Measurements from ENCODE around the gene TMEM123. TPM values are rescaled to one million over a fixed set of nuclear protein-coding genes. Genes with fewer than 3 reads are reported as not detected.
A peak's percentile ranks its signal among the peaks of the same experiment; 100 is the strongest.

TMEM123 gene
- total RNA-seq, 1 donor from 2014 or later: 117 TPM

DNA sequence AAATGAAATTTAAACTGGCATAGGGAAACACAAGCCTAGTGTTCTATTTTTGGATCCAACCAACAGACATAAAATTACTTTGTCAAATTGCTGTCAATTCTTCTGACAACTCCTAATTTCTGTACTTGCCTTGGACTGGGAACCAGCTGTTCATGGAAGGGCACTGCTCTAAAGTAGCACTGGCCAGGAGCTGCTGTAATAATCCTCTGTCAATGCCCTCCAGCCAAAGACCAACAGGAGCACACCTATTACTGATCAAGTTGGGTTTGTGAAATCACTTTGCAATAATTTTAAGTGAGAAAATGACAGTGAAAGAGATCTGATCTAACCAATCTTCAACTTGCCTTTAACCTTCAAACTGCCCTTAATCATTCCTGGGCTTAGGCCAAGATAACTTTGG lies 18.9 kb upstream of the TMEM123 start:
- DNase-seq: no peak

DNA sequence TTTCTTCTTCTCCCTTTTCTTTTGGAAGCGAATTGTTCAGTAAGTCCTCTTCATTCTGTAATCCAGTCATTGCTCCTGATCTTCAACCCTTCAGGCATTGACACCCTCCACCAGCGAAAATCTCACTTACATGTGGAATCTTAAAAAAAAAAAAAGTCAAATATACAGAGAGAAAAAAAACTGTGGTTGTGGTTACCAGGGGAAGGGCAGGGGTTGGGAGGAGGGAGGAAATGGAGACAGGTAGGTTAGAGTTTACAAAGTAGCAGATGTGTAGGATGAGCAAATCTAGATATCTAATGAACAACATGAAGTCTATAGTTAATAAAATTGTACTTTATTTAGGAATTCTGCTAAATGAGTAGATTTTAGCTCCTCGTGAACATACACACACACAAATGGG lies 17.7 kb upstream of the TMEM123 start:
- DNase-seq: no peak

DNA sequence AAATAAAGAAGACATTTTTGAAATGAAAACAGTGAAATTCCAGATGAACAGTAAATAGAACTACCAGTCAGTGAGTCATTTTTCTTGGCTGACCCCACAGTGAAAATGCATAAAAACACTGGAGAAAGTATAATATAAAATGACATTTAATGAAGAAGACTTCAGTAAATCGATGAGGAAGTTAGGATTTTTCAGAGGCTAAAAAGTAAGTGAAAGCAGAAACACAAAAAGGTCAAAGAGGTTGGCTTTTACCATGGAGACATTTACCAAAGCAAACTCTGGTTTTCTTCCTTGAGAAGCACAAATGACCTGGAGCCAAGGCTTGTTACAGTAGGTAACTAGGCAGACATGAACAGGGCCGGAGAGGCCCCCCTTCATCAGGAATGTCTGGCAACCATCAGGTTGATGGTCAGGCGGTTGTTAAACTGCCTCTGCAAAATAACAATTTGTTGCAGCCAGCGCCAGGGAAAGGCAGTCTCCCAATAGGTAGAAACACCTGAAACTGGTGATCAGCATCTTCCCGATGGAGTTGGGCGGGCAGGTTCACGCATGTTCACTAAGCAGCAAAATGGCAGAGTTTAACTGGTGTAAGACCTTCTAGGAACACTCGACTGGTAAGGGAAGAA lies 16.7 kb upstream of the TMEM123 start:
- DNase-seq: no peak

DNA sequence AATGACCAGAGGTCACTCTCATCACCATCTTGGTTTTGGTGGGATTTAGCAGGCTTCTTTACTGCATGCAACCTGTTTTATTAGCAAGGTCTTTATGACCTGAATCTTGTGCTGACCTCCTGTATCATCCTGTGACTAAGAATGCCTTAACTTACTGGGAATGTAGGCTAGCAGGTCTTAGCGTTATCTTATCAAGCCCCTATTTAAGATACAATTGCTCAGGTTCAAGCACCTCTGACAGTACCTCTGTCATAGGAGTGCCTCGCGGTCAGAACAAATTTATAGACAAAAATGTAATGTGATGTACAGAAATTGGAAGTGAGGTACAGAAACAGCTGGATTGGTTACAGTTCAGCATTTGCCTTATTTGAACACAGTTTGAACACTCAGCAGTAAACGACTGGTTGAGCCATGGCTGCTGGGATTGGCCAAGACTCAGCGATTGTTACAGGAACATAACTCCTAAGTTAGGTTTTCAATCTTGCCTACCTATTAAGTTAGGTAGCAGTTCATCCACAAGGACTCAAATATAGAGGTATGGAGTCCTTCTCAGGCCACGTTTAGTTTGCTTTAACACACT lies 16.1 kb upstream of the TMEM123 start:
- DNase-seq: no peak

DNA sequence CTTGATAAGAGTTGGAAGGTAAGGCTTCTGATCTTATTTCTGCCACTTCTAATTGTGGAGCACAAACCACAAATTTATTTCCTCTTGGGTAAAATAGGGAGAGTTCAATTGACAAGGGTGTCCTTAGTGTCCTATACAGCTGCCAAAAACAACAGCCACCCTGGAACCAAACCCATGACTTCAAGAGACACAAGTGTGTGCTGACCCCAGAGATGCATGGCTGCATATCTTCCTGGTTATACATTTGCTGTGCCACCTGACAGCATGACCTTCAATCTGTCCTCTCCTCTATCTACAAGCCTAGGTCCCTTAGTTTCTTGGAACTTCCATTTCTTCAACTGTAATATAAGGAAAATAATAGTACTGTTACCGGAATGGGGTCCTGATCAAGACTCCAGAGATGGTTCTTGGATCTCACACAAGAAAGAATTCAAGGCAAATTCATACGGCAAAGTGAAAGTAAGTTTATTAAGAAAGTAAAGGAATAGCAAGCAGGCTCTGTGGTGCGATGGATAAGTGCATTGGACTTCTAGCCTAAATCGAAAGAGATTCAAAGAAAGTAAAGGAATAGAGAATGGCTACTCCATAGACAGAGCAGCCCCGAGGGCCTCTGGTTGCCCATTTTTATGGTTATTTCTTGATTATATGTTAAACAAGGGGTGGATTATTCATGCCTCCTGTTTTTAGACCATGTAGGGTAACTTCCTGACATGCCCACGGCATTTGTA lies 15.5 kb upstream of the TMEM123 start:
- DNase-seq: no peak

DNA sequence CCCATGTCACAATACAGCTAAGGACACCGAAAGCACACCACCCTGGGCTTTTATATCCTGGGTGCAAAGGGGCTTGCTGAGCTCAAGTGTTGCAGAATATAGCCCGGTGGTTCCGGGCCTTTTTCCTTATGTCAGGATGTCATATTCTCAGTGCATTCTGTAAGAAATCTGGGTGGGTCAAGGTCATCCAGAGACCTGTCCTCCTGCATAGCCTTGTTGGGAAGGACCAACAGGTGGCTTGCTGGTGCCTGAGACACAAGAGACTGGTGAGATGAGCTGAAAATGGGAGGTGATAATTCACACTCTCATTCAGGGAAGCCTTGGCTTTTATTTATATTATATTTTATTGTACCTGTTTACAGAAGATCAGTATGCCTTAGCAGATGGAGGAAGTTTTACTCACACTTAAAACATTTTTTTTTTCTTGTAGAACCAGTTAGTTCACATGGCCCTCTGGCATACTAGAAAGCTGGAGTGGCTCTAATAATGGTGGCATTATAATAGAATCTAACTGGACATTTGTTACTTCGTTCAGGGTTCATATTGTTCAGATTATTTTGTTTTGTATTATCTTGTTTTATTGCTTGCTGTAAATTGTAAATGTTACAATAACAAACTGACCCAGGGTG lies 14.6 kb upstream of the TMEM123 start:
- DNase-seq: no peak

DNA sequence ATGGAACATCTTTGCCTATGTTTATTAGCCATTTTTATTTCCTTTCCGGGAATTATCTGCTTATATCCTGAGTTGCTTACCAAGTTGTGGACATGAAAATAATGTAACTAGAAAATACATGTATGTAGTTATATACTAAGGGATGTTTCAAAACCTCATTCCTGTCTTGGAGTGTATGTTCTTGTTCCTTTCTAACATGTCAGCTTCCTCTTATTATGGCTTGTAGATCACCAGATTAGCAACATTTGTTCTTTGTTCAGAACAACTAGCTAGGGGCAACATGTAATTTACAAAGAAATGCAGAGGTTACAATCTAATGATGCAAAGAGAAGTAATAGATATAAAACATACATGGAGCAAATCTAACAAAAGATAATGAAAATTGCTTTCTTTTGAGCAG lies 13.1 kb upstream of the TMEM123 start:
- no peak for DNase-seq

DNA sequence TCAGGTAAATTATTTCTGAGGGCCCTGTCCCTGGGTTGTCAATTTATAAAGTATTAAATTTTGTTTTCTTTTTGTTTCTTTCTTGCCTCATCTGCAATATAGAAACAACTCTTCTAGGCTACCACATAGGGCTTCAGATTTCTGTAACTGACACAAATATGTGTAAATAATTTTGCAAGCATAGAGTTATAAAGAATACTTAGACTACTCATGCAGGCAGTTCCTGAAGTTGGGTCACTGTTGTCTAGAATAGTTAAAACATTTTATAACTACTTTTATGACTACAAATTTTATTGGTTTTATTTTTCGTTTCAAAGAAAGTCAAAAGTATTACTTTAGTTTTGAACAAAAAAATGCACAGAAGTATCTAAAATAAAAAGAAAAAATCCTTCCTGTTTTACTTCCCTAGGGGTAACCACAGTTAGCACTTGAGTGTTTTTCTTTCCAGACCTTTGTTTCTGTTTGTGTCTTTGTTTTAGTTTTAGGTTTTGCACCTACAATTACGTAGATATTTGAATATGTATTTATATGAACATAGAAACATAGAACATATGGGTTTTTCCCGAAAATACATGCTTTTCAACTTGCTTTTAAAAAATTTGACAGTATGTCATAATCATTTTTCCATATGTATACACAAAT lies 12.4 kb upstream of the TMEM123 start:
- DNase-seq: no peak

DNA sequence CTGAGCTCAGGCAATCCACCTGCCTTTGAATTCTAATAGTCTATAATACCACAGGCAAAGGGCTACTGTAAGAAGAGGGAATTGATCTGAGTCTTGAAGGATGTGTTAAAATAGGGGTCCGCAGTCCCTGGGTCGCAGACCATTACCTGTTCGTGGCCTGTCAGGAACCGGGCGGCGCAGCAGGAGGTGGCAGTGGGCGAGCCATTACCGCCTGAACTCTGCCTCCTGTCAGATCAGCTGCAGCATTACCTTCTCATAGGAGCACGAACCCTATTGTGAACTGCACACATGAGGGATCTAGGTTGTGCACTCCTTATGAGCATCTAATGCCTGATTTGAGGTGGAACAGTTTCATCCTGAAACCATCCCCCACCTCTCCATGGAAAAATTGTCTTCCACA lies 11.5 kb upstream of the TMEM123 start:
- no peak for DNase-seq

DNA sequence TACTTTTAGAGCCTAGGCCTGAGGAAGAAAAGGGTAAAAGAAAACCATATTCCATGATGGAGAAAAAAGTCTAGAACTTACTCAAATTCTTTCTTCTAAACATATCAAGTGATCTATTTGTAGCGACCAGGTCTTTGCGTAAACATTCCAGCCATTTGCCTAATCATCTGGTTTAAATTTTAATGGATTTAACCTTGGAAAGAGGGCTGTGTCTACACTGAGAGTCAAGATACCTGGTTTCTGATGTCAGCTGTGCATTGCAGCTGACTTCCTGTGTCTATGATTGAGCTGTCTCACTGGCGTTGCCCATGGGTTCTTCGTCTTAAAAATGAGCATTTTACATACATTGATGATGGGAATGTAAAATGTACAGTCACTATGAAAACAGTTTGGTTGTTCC lies 10.0 kb upstream of the TMEM123 start:
- no peak for DNase-seq

DNA sequence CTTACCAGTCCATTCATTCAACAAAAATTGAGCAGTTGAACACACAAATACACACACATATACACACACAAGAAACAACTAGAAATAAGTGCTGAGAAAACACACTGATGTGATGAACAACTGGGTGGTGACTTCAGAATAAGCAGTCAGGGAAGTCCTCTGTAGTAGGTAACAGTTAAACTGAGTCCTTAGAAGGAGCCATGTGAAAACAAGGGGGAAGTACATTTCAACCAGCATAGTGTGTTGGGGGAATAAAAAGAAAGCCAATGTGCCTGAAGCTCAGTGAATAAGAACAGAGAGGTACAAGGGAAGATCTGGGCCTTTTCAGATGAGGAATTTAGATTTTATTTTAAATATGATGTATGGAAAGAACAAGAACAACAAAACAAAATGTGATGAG lies 6.8 kb upstream of the TMEM123 start:
- DNase-seq: no peak

DNA sequence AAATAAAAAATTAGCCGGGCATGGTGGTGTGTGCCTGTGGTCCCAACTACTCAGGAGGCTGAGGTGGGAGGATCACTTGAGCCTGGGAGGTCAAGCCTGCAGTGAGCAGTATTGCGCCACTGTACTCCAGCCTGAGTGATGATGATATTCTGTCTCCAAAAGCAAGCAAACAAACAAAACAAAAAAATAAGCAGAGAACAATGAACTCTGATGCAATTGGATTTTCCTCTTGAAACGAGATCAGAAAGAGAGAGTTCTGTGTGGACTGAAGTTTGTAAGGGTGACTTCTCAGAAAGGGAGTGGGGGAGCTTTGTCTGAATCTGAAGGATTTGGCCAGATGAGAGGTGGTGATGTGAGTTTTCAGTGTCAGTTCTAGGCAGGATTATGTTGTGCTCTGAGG lies 6.0 kb upstream of the TMEM123 start:
- no peak for DNase-seq

DNA sequence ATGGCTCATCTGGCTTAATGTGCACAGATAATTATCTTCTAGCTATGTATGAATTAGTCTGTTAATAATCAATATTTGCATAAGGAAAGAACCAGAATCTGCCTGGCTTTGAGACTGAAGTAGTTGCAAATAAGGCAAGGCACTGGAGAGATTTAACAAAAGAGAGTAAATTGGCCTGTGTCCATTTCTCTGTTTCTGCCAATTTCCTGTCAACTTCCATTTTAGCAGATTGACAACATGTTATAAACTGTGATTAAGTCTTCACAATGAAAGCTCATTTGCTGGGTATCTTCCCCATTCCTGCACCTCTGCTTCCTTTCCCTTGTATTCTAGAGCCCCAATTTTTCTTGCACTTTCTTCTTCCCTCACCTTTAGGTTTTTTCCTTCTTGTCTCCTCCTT lies 5.3 kb upstream of the TMEM123 start:
- no peak for DNase-seq

DNA sequence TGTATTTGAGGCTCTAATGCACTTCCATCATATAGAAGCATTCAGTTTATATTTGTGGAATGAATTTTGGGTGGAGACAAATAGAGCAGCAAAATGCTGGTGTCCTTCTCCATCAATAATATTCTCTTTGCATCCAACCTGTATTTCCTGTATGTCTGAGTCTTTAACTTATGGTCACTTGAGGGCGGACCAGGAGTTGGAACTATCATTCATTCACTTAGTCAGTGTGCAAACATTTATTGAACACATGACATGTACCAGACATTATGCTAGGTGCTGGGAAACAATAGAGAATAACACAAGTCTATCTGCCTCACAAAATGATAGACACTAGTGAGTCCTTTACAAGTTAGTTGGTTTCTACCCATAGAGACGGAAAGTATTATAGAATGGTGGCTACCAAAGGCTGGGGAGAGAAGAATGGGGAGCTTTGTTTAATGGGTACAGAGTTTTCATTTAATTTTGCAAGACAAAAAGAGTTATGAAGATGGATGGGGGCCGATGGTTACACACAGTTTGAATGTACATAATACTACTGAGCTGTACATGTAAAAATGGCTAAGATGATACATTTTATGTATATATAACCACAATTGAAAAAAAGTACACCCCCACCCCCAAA lies 4.6 kb upstream of the TMEM123 start:
- DNase-seq: no peak

DNA sequence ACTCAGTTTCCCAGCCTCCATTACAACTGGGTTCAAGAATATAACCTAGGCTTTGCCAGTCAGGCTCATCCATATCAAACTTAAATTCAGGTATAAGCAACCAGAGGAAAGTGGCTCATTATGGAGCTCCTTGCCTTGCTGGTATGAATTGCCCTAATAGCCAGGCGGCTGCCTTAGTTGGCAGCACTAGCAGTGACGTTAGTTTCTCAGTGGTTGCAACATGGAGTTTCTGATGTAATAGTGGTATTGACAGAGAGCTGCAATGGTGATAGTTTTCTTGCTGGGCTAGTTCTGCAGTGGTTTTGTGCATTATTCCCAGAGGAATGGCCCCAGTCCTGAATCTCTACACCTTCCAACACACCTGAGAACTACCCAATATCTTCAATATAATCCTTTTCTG lies 3.8 kb upstream of the TMEM123 start:
- DNase-seq: no peak

DNA sequence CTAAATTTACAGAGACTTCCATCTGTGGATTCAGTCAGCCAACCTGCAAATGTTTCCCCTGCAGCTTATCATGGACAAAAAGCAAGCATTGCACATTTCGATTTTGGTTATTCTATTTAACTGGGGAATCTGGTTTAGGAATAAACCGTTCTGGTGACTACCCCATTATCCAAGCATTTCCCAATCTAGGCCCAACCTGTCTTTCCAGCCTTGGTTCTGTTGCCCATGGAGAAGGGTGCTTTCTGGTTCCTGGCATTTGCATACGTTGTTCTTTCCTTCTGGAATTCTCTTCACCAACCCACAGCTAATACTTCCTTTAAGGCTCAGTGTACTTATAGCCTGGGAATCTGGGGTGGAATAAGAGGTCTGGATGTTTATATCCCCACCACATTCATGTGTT lies 1.4 kb upstream of the TMEM123 start:
- DNase-seq: no peak

DNA sequence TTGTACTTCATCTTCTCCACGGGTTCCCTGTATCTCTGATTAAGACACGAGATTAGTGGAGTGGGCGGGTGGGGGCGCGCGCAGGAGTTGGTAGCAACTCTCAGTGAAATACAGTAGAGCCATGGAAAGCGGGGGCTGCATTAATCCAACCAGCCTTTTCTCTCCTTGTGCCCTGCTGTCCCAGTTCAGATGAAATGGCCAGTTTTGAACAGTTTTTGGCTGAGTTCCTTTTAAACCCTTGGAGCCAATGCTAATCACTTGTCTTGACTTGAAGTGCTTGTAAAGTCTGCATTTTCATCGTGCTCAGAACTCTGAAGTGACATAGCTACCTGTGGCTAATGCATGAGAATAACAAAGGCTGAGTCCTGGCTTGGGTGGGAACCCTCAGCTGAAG lies 734 bp upstream of the TMEM123 start:
- peak; percentile 52 for DNase-seq

DNA sequence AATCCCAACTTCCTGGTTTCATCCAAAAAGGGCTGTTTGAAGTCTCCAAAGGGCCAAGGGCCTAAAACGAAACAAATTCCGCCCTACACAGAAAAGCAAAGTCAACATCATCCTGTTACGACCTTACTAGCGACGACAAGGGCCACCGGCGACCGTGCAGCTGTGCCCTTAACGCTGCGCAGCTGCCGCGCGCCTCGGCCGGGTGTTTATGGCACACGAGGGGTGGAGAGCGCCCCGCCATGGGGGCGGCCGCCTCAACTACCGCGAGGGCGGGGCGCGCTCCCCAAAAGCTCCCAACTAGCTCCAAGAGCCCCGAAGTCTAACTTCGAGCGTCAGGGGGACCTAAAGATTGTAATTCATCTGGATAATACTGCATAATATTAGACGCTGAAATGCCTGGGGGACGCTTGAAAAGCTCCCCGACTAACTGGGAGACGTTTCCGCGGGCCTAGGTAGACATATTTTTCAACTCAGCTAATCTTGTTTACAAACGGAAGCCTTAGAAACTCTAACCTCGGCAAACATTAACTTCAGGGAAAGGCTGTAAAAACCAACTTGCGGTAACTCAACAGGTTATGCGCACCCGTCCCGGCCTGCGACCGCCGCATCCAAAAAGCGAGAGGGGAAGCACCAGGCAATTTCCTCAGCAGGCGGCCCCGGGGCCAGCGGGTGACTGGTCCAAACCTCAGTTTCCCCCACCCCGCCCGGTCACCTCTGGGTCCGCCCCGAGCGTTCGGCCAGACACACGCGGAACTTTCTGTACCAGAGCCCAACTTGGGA lies 694 bp downstream of the TMEM123 start:
- DNase-seq: peak; percentile 43

DNA sequence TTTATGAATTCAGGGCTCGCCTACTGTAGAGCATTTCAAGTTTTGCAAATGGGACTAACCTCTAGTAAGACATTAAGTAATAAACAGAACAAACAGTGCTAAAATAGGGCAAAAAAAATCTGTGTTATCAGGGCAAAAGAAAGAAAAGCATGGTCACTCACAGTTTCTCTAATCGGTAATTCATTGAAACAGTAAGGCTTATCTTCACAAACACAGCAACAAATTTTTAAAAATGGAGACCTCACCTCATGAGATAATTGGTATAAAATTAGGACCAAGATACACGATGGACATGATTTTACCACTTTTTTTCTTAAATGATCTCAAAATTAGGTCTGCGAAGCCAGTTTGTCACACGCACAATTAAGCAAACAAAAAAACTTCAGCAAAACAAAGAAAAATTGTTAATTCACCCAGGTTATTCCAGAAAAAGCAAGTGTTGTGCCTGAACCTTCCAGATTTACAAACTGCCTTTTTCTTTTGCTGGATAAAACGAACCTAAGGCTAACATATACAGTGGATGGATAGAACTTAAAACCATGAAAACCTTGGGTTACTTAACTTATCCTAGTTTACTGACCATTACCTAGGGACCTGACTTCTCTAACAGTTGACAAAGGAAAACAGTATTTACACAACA lies 1.4 kb downstream of the TMEM123 start:
- DNase-seq: no peak

DNA sequence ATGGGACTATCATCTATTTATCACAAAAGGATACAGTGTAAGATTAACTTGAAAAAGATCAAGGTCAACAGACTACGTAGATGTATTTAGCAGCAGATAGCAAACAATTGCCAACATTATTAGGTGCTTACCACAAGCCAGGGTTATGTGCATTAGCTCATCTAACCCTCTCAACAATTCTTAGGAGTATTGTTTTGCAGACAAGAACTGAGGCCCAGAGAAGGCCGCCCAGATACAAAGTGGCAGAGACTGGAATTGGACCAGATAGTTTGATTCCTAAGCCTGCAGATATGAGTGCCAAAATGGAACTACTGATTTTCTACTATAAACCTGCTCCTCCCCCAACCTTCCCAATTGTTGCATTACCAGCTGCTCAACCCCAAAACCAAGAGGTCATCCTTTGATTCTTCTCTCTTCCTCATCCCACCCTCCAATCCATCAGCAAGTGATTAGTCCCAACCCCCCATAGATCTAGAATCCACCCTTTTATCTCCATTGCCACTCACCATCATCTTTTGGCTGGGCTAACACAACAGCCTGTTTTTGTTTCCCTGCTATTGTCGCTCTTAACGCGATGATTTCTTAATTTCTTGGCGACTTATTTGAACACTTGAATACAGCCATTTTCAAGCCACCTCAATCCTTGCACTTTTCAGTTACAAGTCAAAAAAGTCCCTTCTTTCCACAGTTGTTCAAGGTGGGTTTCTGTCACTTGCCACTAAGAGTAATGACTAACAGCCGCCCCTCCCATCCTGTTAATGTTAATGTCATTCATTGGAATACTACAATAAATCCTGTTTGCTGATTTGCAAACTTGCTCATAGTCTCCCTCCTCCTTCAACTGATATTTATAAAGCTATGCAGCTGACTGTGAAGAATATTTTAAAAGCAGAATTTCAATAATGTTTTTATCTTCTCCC lies 2.7 kb downstream of the TMEM123 start:
- DNase-seq: no peak
